Measurements from ENCODE around the gene PLSCR2.

The PLSCR2 gene

GRCh38 chr3:146395164-146395563 is 74.2 kb downstream of the PLSCR2 start:
- H3K4me1 ChIP-seq = no peaks in the 10 kb centered on the region
- DNase-seq = no peak
- no peaks in the 10 kb centered on the region for H3K9me3 ChIP-seq
- TF ChIP-seq, protein P1, sequence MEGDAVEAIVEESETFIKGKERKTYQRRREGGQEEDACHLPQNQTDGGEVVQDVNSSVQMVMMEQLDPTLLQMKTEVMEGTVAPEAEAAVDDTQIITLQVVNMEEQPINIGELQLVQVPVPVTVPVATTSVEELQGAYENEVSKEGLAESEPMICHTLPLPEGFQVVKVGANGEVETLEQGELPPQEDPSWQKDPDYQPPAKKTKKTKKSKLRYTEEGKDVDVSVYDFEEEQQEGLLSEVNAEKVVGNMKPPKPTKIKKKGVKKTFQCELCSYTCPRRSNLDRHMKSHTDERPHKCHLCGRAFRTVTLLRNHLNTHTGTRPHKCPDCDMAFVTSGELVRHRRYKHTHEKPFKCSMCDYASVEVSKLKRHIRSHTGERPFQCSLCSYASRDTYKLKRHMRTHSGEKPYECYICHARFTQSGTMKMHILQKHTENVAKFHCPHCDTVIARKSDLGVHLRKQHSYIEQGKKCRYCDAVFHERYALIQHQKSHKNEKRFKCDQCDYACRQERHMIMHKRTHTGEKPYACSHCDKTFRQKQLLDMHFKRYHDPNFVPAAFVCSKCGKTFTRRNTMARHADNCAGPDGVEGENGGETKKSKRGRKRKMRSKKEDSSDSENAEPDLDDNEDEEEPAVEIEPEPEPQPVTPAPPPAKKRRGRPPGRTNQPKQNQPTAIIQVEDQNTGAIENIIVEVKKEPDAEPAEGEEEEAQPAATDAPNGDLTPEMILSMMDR (IDR thresholded peaks at IDR 0.05; ENCODE audit: low read depth, low read length) = no peak
- no peaks in the 10 kb centered on the region for H3K36me3 ChIP-seq
- H3K4me3 ChIP-seq (ENCODE audit: low read depth, low read length) = no peak overlapping the region
- no peaks in the 10 kb centered on the region for H3K27me3 ChIP-seq

DNA sequence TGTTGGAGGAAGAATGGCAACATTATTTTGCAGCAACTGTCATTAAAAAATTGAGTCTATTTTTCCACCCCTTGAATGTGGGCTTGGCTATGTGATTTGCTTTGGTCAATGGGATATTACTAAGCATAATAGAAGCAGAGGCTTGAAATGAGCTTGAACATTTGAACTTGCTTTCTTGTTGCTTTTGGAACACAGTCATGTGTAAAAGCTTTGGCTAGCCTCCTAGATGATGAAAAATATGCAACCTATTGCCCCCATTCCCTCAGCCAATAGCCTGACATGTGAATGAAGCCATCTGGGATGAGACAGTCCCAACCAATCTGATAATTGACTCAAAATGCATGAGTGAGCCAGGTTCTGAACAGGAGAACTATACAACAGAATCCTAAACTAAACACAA is 78.4 kb downstream of the PLSCR2 start:
- DNase-seq = no peak
- Histone ChIP-seq H3K9me3 (no peaks in the 10 kb centered on the region), H3K4me1 (no peaks in the 10 kb centered on the region), H3K36me3 (no peaks in the 10 kb centered on the region), H3K4me3 (ENCODE audit: low read depth, low read length) (no peak overlapping the region), H3K27me3 (no peaks in the 10 kb centered on the region)
- TF ChIP-seq, protein P1 (IDR thresholded peaks at IDR 0.05; ENCODE audit: low read depth, low read length) = no peak

- Histone ChIP-seq H3K9me3 (no peaks in the 10 kb centered on the region), H3K27me3 (no peaks in the 10 kb centered on the region), H3K36me3 (no peaks in the 10 kb centered on the region), H3K4me3 (ENCODE audit: low read depth, low read length) (no peak overlapping the region), H3K4me1 (no peaks in the 10 kb centered on the region)
- no peak for DNase-seq
- TF ChIP-seq, protein P1 (IDR thresholded peaks at IDR 0.05; ENCODE audit: low read depth, low read length) = no peak
These were observed 79.2 kb downstream of the PLSCR2 start for GRCh38 chr3:146390006-146390772.

- TF ChIP-seq, protein P1 (IDR thresholded peaks at IDR 0.05; ENCODE audit: low read depth, low read length) = no peak
- H3K36me3 ChIP-seq = no peaks in the 10 kb centered on the region
- H3K4me1 ChIP-seq = no peaks in the 10 kb centered on the region
- H3K9me3 ChIP-seq = no peaks in the 10 kb centered on the region
- no peak overlapping the region for H3K4me3 ChIP-seq (ENCODE audit: low read depth, low read length)
- DNase-seq = no peak
- H3K27me3 ChIP-seq = no peaks in the 10 kb centered on the region
These were observed 81.8 kb downstream of the PLSCR2 start for GRCh38 chr3:146387566-146387965.

- Histone ChIP-seq H3K36me3 (no peaks in the 10 kb centered on the region), H3K9me3 (no peaks in the 10 kb centered on the region), H3K4me1 (no peaks in the 10 kb centered on the region), H3K4me3 (ENCODE audit: low read depth, low read length) (no peak overlapping the region), H3K27me3 (no peaks in the 10 kb centered on the region)
- TF ChIP-seq, protein P1 (IDR thresholded peaks at IDR 0.05; ENCODE audit: low read depth, low read length) = no peak
- DNase-seq = no peak
These were observed 82.4 kb downstream of the PLSCR2 start for GRCh38 chr3:146386936-146387335.

- H3K4me1 ChIP-seq = no peaks in the 10 kb centered on the region
- H3K4me3 ChIP-seq (ENCODE audit: low read depth, low read length) = no peak overlapping the region
- H3K36me3 ChIP-seq = no peaks in the 10 kb centered on the region
- TF ChIP-seq, protein P1 (IDR thresholded peaks at IDR 0.05; ENCODE audit: low read depth, low read length) = no peak
- no peaks in the 10 kb centered on the region for H3K27me3 ChIP-seq
- DNase-seq = no peak
- H3K9me3 ChIP-seq = no peaks in the 10 kb centered on the region
These were observed 84.6 kb downstream of the PLSCR2 start for GRCh38 chr3:146384786-146385185.
